Mucosa of rectum (tissue), 2 donors: ENCODE measurements around the gene MFAP4.

Source experiments
- H3K27ac ChIP-seq, 2 donors: one replicate each; pipeline ENCODE4 v1.7.0; 2013; ENCODE audit warnings: inconsistent platforms in 2 of 2, low read depth in 2 of 2, low read length in 2 of 2
- H3K27me3 ChIP-seq, 2 donors: one replicate each; pipeline ENCODE4 v1.7.0; 2013; ENCODE audit warnings: low read length in 2 of 2; ENCODE audit not compliant: control insufficient read depth in 2 of 2, insufficient read depth in 2 of 2
- H3K36me3 ChIP-seq, 2 donors: one replicate each; pipeline ENCODE4 v1.7.0; 2013; ENCODE audit warnings: low read length in 2 of 2; ENCODE audit not compliant: control insufficient read depth in 2 of 2, insufficient read depth in 2 of 2
- H3K4me1 ChIP-seq, 2 donors: one replicate each; pipeline ENCODE4 v1.7.0; 2013; ENCODE audit warnings: low read length in 2 of 2, mild to moderate bottlenecking in 1 of 2; ENCODE audit not compliant: control insufficient read depth in 2 of 2, insufficient read depth in 2 of 2
- H3K4me3 ChIP-seq, 2 donors: one replicate each; pipeline ENCODE4 v1.7.0; 2013; ENCODE audit warnings: low read length in 2 of 2
- H3K9ac ChIP-seq, 2 donors: one replicate each; pipeline ENCODE4 v1.7.0; 2013; ENCODE audit warnings: low read length in 2 of 2, low read depth in 1 of 2, mild to moderate bottlenecking in 1 of 2
- H3K9me3 ChIP-seq, 2 donors: one replicate each; pipeline ENCODE4 v1.7.0; 2013; ENCODE audit warnings: low read length in 2 of 2; ENCODE audit not compliant: control insufficient read depth in 2 of 2
- donor health status: healthy.
- donor health status: Normal muscosa, but diverticular disease.

MFAP4 gene

DNA sequence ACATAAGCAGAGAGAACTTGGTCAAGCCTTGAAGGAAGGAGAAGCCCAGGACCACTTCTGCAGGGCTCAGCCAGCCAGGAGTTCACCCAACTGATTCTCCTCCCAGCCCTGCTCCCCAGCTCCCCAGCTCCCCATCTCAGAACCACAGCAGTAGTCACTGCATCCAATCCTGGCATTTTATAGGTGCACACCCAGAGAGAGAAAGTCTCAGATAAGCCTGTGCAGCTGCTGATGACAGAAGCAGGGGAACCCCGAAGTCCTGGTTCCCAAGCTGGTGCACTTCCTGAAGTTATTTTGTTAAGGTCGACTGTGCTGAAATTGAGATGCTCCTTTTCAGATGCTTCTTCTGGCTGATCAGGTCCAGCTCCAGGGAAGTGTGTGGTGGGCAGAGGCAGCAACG is 30.6 kb upstream of the MFAP4 start:
- H3K27me3 ChIP-seq, result no peaks in the 10 kb centered on the region
- no peak overlapping the region for H3K4me3 ChIP-seq
- H3K36me3 ChIP-seq, result no peaks in the 10 kb centered on the region
- peak overlapping the region in 1 of 2 donors; percentile 5 for H3K27ac ChIP-seq
- no peaks in the 10 kb centered on the region for H3K9me3 ChIP-seq
- no peak overlapping the region for H3K9ac ChIP-seq
- peaks cover 2 to 4% of the 10 kb centered on the region in 2 donors for H3K4me1 ChIP-seq

DNA sequence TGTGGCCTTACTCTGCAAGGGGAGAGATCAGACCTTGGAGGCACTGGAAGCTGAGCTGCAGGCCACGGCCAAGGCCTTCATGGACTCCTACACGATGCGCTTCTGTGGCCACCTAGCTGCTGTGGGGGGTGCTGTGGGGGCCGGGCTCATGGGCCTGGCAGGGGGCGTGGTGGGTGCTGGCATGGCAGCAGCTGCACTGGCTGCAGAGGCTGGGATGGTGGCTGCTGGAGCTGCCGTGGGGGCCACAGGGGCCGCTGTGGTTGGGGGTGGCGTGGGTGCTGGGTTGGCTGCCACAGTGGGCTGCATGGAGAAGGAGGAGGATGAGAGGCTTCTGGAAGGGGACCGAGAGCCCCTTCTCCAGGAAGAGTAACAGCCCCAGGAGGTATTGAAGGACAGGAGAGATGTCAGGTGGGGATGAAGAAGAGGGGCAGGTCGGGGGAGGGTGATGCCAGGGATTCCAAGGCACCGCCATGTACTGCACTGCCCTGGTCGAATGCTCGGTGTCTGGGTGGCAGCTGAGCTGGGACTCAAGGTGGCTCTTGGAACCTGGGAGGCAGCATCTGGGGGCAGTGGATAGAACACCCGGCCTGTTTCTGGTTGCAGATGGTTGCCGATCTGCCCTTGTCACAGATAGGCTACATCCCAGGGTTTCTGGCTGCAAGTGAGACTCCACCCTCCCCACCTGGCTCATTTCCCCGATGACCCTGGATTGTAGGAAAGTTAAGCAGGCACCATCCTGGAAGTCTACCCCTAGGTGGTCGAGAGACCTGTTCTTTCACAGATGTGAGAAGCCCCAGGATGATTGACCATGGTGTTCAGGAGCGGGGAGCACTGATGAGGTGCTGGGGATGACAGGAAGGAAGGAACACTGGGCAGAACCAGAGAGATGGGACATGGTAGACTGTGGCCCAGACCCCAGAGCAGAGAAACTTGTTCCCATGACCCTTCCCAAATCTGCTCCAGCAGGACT is 29.1 kb upstream of the MFAP4 start:
- Histone ChIP-seq H3K4me1 (peaks cover 2 to 4% of the 10 kb centered on the region in 2 donors), H3K9ac (no peak overlapping the region), H3K4me3 (no peak overlapping the region), H3K27ac (no peak overlapping the region), H3K9me3 (no peaks in the 10 kb centered on the region), H3K36me3 (no peaks in the 10 kb centered on the region), H3K27me3 (no peaks in the 10 kb centered on the region)

DNA sequence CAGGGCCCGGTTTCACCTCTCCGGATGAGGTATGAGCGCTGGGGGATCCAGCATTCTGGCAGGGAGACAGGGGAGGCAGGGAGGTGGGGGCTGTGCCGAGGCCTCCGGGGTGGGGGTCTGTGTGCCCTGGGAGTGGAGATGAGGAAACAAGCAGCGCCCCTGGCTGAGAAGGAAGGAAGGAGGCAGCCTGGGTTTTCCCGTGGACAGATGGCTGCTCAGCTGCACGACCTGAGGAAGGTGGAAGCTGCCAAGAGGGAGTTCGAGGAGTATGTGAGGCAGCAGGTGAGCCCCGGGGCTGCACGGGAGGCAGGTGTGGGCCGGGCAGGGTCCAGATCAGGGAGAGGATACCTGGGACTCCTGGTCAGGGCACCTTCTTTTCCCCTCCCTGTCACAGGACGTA is 28.3 kb upstream of the MFAP4 start:
- H3K9ac ChIP-seq, result no peak overlapping the region

DNA sequence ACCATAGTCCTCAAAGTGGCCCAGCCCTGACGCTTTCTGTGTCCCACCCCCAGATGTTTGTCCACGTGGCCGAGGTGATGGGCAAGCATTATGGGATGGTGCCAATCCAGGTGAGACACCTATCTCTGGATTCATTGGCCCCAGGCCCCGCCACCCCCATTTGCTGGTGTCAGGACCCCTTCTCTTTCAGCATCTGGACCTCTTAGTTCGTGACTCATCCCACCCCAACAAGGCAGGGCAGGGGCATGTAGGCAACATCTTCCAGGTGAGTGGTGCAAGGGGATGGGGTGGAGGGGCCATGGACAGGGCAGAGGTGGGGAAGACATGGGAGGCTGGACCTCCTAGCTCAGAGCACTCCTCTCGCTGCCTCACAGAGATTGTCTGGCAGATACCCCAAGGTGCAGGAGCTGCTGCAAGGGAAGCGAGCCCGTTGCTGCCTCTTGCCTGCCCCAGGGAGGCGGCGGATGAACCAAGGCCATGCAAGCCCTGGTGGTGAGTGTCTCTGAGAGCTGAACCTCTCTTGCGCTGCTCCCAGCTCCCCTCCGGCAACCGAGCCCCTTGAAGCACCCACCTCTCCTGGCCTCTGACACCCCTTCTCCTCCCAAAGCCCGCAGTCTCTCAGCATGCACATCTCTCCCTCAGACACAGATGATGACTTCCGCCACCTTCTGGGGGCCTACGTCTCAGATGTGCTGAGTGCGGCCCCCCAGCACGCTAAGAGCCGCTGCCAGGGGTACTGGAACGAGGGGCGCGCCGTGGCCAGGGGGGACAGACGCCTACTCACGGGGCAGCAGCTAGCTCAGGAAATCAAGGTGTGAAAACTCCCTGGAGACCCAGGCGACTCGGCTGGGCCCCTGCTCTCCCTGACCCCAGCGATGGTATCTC is 27.6 kb upstream of the MFAP4 start:
- Histone ChIP-seq H3K27me3 (no peaks in the 10 kb centered on the region), H3K9ac (no peak overlapping the region), H3K4me1 (peaks cover 4 to 6% of the 10 kb centered on the region in 2 donors), H3K36me3 (no peaks in the 10 kb centered on the region), H3K27ac (no peak overlapping the region), H3K4me3 (no peak overlapping the region), H3K9me3 (no peaks in the 10 kb centered on the region)

More for the DNA sequence above, 28.3 kb upstream of the MFAP4 start:
- Histone ChIP-seq H3K36me3 (no peaks in the 10 kb centered on the region), H3K4me1 (peaks cover 4% of the 10 kb centered on the region in 2 donors), H3K9me3 (no peaks in the 10 kb centered on the region), H3K4me3 (no peak overlapping the region), H3K27ac (no peak overlapping the region), H3K27me3 (no peaks in the 10 kb centered on the region)

DNA sequence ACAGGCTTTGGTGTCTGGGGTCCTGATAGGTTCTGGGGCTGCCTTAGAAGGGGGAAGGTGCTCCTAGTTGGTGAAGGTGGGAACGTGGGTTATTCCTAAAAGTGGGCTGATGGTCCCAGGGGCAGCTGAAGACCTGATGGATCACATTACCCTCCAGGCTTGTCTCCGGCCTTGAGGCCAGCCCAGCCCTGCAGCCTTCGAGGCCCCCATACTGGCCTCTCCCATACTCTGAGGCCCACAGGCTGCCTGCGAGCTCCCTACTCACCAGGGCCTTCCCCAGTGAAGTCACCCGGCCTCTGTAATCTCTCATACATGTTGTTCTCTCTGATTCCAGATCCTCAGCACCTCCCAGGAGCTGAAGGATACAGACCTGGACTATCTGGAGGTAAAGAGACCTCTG is 26.8 kb upstream of the MFAP4 start:
- no peak overlapping the region for H3K27ac ChIP-seq
- H3K9ac ChIP-seq, result no peak overlapping the region
- no peak overlapping the region for H3K4me3 ChIP-seq
- H3K27me3 ChIP-seq, result no peaks in the 10 kb centered on the region
- no peaks in the 10 kb centered on the region for H3K36me3 ChIP-seq
- H3K9me3 ChIP-seq, result no peaks in the 10 kb centered on the region
- peaks cover 4 to 6% of the 10 kb centered on the region in 2 donors for H3K4me1 ChIP-seq

DNA sequence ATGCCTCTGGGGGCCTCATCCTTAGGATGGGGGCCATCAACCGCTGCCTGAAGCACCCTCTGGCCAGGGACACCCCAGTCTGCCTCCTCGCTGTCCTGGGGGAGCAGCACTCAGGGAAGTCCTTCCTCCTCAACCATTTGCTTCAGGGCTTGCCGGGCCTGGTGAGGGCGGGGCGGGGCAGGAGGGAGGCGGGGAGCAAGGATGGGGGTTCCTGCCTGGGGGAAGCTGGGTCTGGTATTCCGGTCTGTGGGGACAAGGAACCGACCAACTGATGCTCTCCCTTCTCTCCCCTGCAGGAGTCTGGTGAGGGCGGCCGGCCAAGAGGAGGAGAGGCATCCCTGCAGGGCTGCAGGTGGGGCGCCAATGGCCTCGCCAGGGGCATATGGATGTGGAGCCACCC is 26.0 kb upstream of the MFAP4 start:
- Histone ChIP-seq H3K4me1 (peaks cover 4 to 6% of the 10 kb centered on the region in 2 donors), H3K9me3 (no peaks in the 10 kb centered on the region), H3K27ac (no peak overlapping the region), H3K27me3 (no peaks in the 10 kb centered on the region), H3K4me3 (no peak overlapping the region), H3K36me3 (no peaks in the 10 kb centered on the region), H3K9ac (no peak overlapping the region)

DNA sequence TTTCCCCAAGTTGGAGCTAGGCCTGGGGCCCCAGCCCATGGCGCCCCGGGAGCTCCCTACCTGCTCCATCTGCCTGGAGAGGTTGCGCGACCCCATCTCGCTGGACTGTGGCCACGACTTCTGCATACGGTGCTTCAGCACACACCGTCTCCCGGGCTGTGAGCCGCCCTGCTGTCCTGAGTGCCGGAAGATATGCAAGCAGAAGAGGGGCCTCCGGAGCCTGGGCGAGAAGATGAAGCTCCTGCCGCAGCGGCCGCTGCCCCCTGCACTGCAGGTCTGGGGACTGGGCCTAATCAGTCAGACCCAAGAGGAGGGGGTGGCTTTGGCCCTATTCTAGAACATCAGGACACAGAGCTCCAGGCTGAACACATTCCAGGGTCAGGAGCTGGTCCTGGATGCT is 25.5 kb upstream of the MFAP4 start:
- H3K27me3 ChIP-seq, result no peaks in the 10 kb centered on the region
- peaks cover 2 to 3% of the 10 kb centered on the region in 2 donors for H3K4me1 ChIP-seq
- H3K9me3 ChIP-seq, result no peaks in the 10 kb centered on the region
- H3K36me3 ChIP-seq, result no peaks in the 10 kb centered on the region
- no peak overlapping the region for H3K27ac ChIP-seq
- H3K9ac ChIP-seq, result no peak overlapping the region
- no peak overlapping the region for H3K4me3 ChIP-seq

DNA sequence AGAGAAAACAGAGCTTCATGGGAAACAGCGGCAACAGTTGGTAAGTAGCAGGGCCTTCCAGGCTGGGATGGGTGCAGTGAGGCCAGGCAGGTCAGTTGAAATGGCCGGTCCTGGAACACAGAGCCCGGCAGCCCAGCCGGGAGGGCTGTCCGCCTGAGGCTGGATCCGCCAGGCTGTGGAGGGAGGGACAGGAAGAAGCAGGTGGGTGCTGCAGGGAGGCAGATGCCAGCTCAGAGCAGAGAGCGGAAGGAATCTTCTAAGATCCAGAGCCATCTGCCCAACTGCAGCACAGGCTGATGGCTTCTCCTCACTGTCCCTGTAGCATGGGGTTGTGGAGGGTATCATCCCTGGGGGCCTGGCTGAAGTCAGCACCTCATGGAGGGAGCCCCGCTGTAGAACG is 24.6 kb upstream of the MFAP4 start:
- H3K9ac ChIP-seq, result no peak overlapping the region
- H3K36me3 ChIP-seq, result no peaks in the 10 kb centered on the region
- H3K9me3 ChIP-seq, result no peaks in the 10 kb centered on the region
- H3K4me3 ChIP-seq, result peak overlapping the region in 1 of 2 donors; percentile 41
- H3K27me3 ChIP-seq, result no peaks in the 10 kb centered on the region
- no peak overlapping the region for H3K27ac ChIP-seq
- peaks cover 2 to 3% of the 10 kb centered on the region in 2 donors for H3K4me1 ChIP-seq

DNA sequence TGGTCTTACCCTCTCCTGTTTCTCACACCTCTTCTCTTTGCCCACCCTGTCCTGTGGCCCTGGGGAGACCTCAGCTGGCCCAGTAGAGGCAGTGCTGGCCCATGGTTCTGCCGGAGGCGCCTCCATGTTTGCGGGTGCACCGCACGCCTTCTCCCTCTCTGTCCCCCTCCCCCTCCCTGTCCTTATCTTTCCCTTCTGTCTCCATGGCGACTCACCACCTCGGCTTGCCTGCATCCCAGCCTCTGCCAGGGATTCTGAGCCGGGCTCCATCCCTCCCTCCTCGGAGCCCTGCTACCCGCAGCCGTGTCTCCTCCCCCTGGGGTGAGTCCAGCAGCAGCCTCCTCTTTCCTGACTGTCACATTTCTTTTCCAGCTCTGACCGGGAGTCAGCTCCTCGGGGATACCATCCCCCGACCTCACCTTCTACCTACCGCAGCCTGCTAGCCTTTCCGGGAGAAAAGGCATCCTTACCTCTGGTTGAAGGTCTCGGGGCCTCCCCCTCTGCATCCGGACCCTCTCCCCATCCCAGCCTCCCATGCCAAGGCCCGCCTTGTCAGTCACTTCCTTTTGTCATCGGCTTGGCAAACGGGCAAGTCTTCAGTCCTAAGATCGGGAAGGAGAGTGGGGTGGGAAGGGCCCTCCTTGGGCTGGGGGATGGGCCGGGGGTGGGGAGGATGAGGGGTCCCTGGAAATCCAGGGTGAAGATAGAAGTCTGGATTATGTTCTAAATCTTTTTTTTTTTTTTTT is 24.1 kb upstream of the MFAP4 start, which contains the start of gene RNF112:
TSS of gene RNF112 (plus strand) at position 358 of the 746 bp plus-strand sequence. CDS start at position 535, 177 bp downstream.
- H3K9me3 ChIP-seq, result no peaks in the 10 kb centered on the region
- H3K9ac ChIP-seq, result no peak within 1 kb of the TSS
- H3K36me3 ChIP-seq, result no peaks in the 10 kb centered on the region
- peaks cover 2 to 3% of the 10 kb centered on the region in 2 donors for H3K4me1 ChIP-seq
- no peaks in the 10 kb centered on the region for H3K27me3 ChIP-seq
- H3K27ac ChIP-seq, result no peak within 1 kb of the TSS
- H3K4me3 ChIP-seq, result peak within 1 kb of the TSS; percentile 31 to 50
